K562 (cell line): ENCODE results near the gene CR2. TPM values are rescaled to one million over a fixed set of nuclear protein-coding genes. Genes with fewer than 3 reads are reported as not detected.
A peak's percentile ranks its signal among the peaks of the same experiment; 100 is the strongest.
"Not testable (repeated sequence)": the region's sequence is repeated elsewhere in the genome, so short reads cannot be mapped to it uniquely, and the experiment has no call there.

Source experiments
- BRD9 ChIP-seq: fragments of 450-650 bp; IDR thresholded peaks from 2 replicates; pipeline ENCODE4 v1.6.1; 2018; ENCODE audit warnings: low read depth; ENCODE audit not compliant: partially characterized antibody
- CBFA2T3 ChIP-seq: fragments of 450-650 bp; IDR thresholded peaks from 2 replicates; pipeline ENCODE4 v1.6.1; 2017
- CBX3 ChIP-seq, 2 experiments: IDR thresholded peaks; 1 replicate in 1 of 2; 2 replicates in 1 of 2; pipeline ENCODE4 v1.6.1; 2012; ENCODE audit warnings: inconsistent platforms in 2 of 2, low read length in 2 of 2, borderline replicate concordance in 1 of 2, control low read depth in 1 of 2
- CREB3 ChIP-seq: fragments of 450-650 bp; conservative IDR thresholded peaks from 2 replicates; pipeline ENCODE4 v1.6.1; 2016; ENCODE audit warnings: missing genetic modification characterization, low read depth, mild to moderate bottlenecking, missing compliant biosample characterization, moderate library complexity
- CREM ChIP-seq: IDR thresholded peaks from 2 replicates; pipeline ENCODE4 v1.6.1; 2014; ENCODE audit warnings: antibody characterized with exemption, low read depth
- DMBX1 ChIP-seq: fragments of 250-450 bp; sonication (Bioruptor Pico); IDR thresholded peaks from 2 replicates; pipeline ENCODE4 v1.8.0; 2022; ENCODE audit warnings: inconsistent platforms, mild to moderate bottlenecking, moderate library complexity, borderline replicate concordance
- EHMT2 ChIP-seq: fragments of 450-650 bp; IDR thresholded peaks from 2 replicates; pipeline ENCODE4 v1.6.1; 2018; ENCODE audit warnings: antibody characterized with exemption
- EP400 ChIP-seq: fragments of 450-650 bp; IDR thresholded peaks from 2 replicates; pipeline ENCODE4 v1.6.1; 2017; ENCODE audit warnings: antibody characterized with exemption, mild to moderate bottlenecking, moderate library complexity
- ETV5 ChIP-seq: sonication (generic); formaldehyde crosslinking; IDR thresholded peaks from 2 replicates; pipeline ENCODE4 v1.4.0; 2020; ENCODE audit warnings: low read depth, mild to moderate bottlenecking, missing genetic modification reagents
- ID3 ChIP-seq, 2 experiments: fragments of 250-450 bp in 1 of 2; fragments of 450-650 bp in 1 of 2; sonication (Bioruptor Pico) in 1 of 2; IDR thresholded peaks; 2 replicates each; pipeline versions ENCODE4 v1.6.1 to v1.8.0; 2016 to 2021; ENCODE audit warnings: mild to moderate bottlenecking in 2 of 2, moderate library complexity in 2 of 2, missing compliant biosample characterization in 1 of 2, missing genetic modification characterization in 1 of 2
- MTF1 ChIP-seq: fragments of 250-450 bp; sonication (Bioruptor Pico); IDR thresholded peaks from 2 replicates; pipeline ENCODE4 v1.9.0; 2021; ENCODE audit warnings: moderate library complexity, mild to moderate bottlenecking, inconsistent platforms, borderline replicate concordance
- NCOA6 ChIP-seq: fragments of 450-650 bp; IDR thresholded peaks from 2 replicates; pipeline ENCODE4 v1.6.1; 2017; ENCODE audit warnings: mild to moderate bottlenecking
- NCOR1 ChIP-seq: fragments of 450-650 bp; IDR thresholded peaks from 2 replicates; pipeline ENCODE4 v1.6.1; 2016; ENCODE audit warnings: mild to moderate bottlenecking, moderate library complexity
- NFRKB ChIP-seq: fragments of 450-650 bp; IDR thresholded peaks from 2 replicates; pipeline ENCODE4 v1.6.1; 2016; ENCODE audit warnings: low read depth
- POLR2AphosphoS5 ChIP-seq: IDR thresholded peaks from 2 replicates; pipeline ENCODE4 v1.6.1; 2011; ENCODE audit warnings: mild to moderate bottlenecking, low read depth, low read length, moderate library complexity; ENCODE audit not compliant: control insufficient read depth, insufficient read depth
- SMAD4 ChIP-seq: fragments of 250-450 bp; sonication (Bioruptor Pico); conservative IDR thresholded peaks from 2 replicates; pipeline ENCODE4 v1.8.0; 2021; ENCODE audit warnings: inconsistent platforms, mild to moderate bottlenecking, moderate library complexity
- SMARCC2 ChIP-seq: fragments of 450-650 bp; IDR thresholded peaks from 2 replicates; pipeline ENCODE4 v1.6.1; 2017; ENCODE audit warnings: antibody characterized with exemption, moderate library complexity, mild to moderate bottlenecking, low read depth
- SMARCE1 ChIP-seq: fragments of 450-650 bp; IDR thresholded peaks from 2 replicates; pipeline ENCODE4 v1.7.1; 2016; ENCODE audit warnings: mild to moderate bottlenecking
- STAT5A ChIP-seq: IDR thresholded peaks from 2 replicates; pipeline ENCODE4 v1.6.1; 2012; ENCODE audit warnings: low read length, inconsistent platforms, borderline replicate concordance
- STAT5B ChIP-seq: fragments of 250-450 bp; sonication (Bioruptor Pico); IDR thresholded peaks from 2 replicates; pipeline ENCODE4 v1.8.0; 2021; ENCODE audit warnings: mild to moderate bottlenecking, inconsistent platforms
- TCF3 ChIP-seq: sonication (generic); formaldehyde crosslinking; IDR thresholded peaks from 2 replicates; pipeline ENCODE4 v1.4.0; 2020; ENCODE audit warnings: mild to moderate bottlenecking, missing genetic modification reagents
- TEAD4 ChIP-seq, 2 experiments: sonication (generic) in 1 of 2; formaldehyde crosslinking in 1 of 2; IDR thresholded peaks; 2 replicates each; pipeline versions ENCODE4 v1.6.1 to v1.8.0; 2012 to 2022; ENCODE audit warnings: borderline replicate concordance in 1 of 2, inconsistent platforms in 1 of 2, low read length in 1 of 2, mild to moderate bottlenecking in 1 of 2, missing genetic modification reagents in 1 of 2
- ZNF583 ChIP-seq: fragments of 250-450 bp; sonication (Bioruptor Pico); IDR thresholded peaks from 2 replicates; pipeline ENCODE4 v1.4.0; 2020
- ZNF740 ChIP-seq, 3 experiments: fragments of 200-800 bp in 1 of 3; sonication (Bioruptor generic) in 1 of 3; sonication (generic) in 1 of 3; formaldehyde crosslinking in 1 of 3; IDR thresholded peaks; 2 replicates each; pipeline versions ENCODE4 v1.6.1 to v1.8.0; 2016 to 2022; ENCODE audit warnings: mild to moderate bottlenecking in 2 of 3, missing compliant biosample characterization in 2 of 3, missing genetic modification characterization in 2 of 3, missing genetic modification reagents in 1 of 3
- polyA plus RNA-seq, 8 experiments: library from polyadenylated mRNA; depleted of rRNA in 4 of 8; stranded (reverse) in 5 of 8; unstranded in 3 of 8; fragments of >200 nt; fragmentation: Nextera tagmentation in 2 of 8; fragmentation: Illumina TruSeq in 1 of 8; extraction: Ambion mirVana in 2 of 8; extraction: Trizol in 1 of 8; gene quantifications; 2 replicates each; pipeline versions ENCODE4 v1.2.1 to v1.2.3, GENCODE V29; 2011 to 2014; ENCODE audit warnings: inconsistent platforms in 1 of 8, missing spikeins in 1 of 8
- total RNA-seq, 7 experiments: library from RNA; depleted of rRNA in 6 of 7; stranded (reverse); fragments of >200 nt in 6 of 7; fragmentation: Illumina TruSeq in 2 of 7; extraction: Trizol in 2 of 7; gene quantifications; 2 replicates each; pipeline versions ENCODE4 v1.2.1 to v1.2.3, GENCODE V29; 2011 to 2021; ENCODE audit warnings: low replicate concordance in 1 of 7

The CR2 gene
- total and polyA plus RNA-seq, 9 of the 15 experiments (the other 6 are each of a cell fraction or from before 2014, with no cell fraction given): 0.07 to 0.67 (median 0.37) TPM

GRCh38 chr1:207520400-207521345 is 66.5 kb downstream of the CR2 start (continued):
- TF ChIP-seq CBFA2T3: peak; percentile 87
- not testable (repeated sequence) for TF ChIP-seq ZNF740 (CRISPR knock-in tag; IDR thresholded peaks at IDR 0.05); ID3 (CRISPR knock-in tag; IDR thresholded peaks at IDR 0.05); TEAD4 (CRISPR knock-in tag; IDR thresholded peaks at IDR 0.05; ENCODE audit: borderline replicate concordance)
- peak in 1 of 2 experiments; percentile 85; a peak in 2 of 4 replicates for TF ChIP-seq ZNF740 (tag; IDR thresholded peaks at IDR 0.05)
- 0 out of 2 replicates have a peak, but pooled peaks have one; percentile 21 for TF ChIP-seq NCOA6
- peak; percentile 48; the same call in 1 of the 2 replicates for TF ChIP-seq CREB3
- TF ChIP-seq SMAD4 (CRISPR knock-in tag): peak; percentile 81
- TF ChIP-seq CBX3 (IDR thresholded peaks at IDR 0.05; ENCODE audit: borderline replicate concordance in 1 of 2, low read length in 2 of 2): peak in 1 of 2 experiments; percentile 55; a peak in 1 of 3 replicates
- peak; percentile 70; the same call in 1 of the 2 replicates for TF ChIP-seq ID3 (tag; IDR thresholded peaks at IDR 0.05)
- TF ChIP-seq DMBX1 (CRISPR knock-in tag): peak; percentile 92
- peak; percentile 41; the same call in 1 of the 2 replicates for TF ChIP-seq CREM
- TF ChIP-seq TCF3 (CRISPR knock-in tag): peak; percentile 69
- TF ChIP-seq STAT5B (CRISPR knock-in tag): 0 out of 2 replicates have a peak, but pooled peaks have one; percentile 36
- TF ChIP-seq NFRKB: peak; percentile 95
- TF ChIP-seq STAT5A: peak; percentile 37; the same call in 1 of the 2 replicates
- TF ChIP-seq SMARCE1: peak; percentile 32; the same call in 1 of the 2 replicates
- peak; percentile 12; the same call in 1 of the 2 replicates for TF ChIP-seq EP400
- TF ChIP-seq BRD9: peak; percentile 82
- peak; percentile 42; the same call in 1 of the 2 replicates for TF ChIP-seq ETV5 (CRISPR knock-in tag)
- TF ChIP-seq SMARCC2: peak; percentile 22; the same call in 1 of the 2 replicates
- TF ChIP-seq ZNF583: peak; percentile 93
- peak; percentile 59; the same call in 1 of the 2 replicates for TF ChIP-seq POLR2AphosphoS5
- peak; percentile 73 for TF ChIP-seq TEAD4 (IDR thresholded peaks at IDR 0.05; ENCODE audit: low read length)
- TF ChIP-seq NCOR1: 0 out of 2 replicates have a peak, but pooled peaks have one; percentile 42
- TF ChIP-seq MTF1 (CRISPR knock-in tag): peak; percentile 41; the same call in 1 of the 2 replicates
- TF ChIP-seq EHMT2: 0 out of 2 replicates have a peak, but pooled peaks have one; percentile 50
